ENCODE results near the gene CHID1. TPM values are rescaled to one million over a fixed set of nuclear protein-coding genes. Genes with fewer than 3 reads are reported as not detected.

CHID1 gene
- total and polyA plus RNA-seq, 4 experiments from 2014 or later = 46.9 to 82.3 (median 55.7) TPM

GRCh38 chr11:877565-877964, 33.0 kb downstream of the CHID1 start:
- H3K36me3 Mint-ChIP-seq = peaks cover 22 to 28% of the 10 kb centered on the region in 2 donors
- intact Hi-C loops (cut with micrococcal nuclease) = no loop called here
- Histone ChIP-seq H3K4me1 (ENCODE audit: insufficient read depth, low read length) (no peaks in the 10 kb centered on the region), H3K36me3 (ENCODE audit: insufficient read depth, low read length) (no peaks in the 10 kb centered on the region), H3K27ac (ENCODE audit: low read depth, low read length) (no peak overlapping the region), H3K27me3 (ENCODE audit: insufficient read depth, low read length) (no peaks in the 10 kb centered on the region), H3K9me3 (ENCODE audit: control insufficient read depth in 1 of 2, low read length in 2 of 2) (no peaks in the 10 kb centered on the region), H3K4me3 (ENCODE audit: low read length in 2 of 2) (no peak overlapping the region)
- H3K27ac Mint-ChIP-seq = no peak overlapping the region
- no peaks in the 10 kb centered on the region for H3K9me3 Mint-ChIP-seq
- POLR2A ChIA-PET (ENCODE audit: partially characterized antibody) = no interaction called here
- DNase-seq = no peak
- no peaks in the 10 kb centered on the region for H3K27me3 Mint-ChIP-seq
- peaks cover 0 to 2% (median 0%) of the 10 kb centered on the region in 4 donors for H3K4me1 Mint-ChIP-seq
- H3K4me3 Mint-ChIP-seq = no peak overlapping the region
- CTCF ChIA-PET (ENCODE audit: partially characterized antibody) = no interaction called here

GRCh38 chr11:876545-876944, 34.1 kb downstream of the CHID1 start:
- ChIA-PET CTCF (ENCODE audit: partially characterized antibody) (no interaction called here), POLR2A (ENCODE audit: partially characterized antibody) (interaction anchor here (0.6 kb wide), 1 partner anchor 8 kb away, joined by 3 read pairs; no protein-coding TSS in a partner anchor)
- DNase-seq = no peak
- Mint-ChIP-seq H3K27me3 (no peaks in the 10 kb centered on the region), H3K27ac (no peak overlapping the region), H3K9me3 (no peaks in the 10 kb centered on the region), H3K4me1 (peaks cover 0 to 2% (median 0%) of the 10 kb centered on the region in 4 donors), H3K4me3 (no peak overlapping the region), H3K36me3 (peaks cover 16 to 27% of the 10 kb centered on the region in 2 donors)
- no peak overlapping the region for H3K27ac ChIP-seq (ENCODE audit: low read depth, low read length)
- H3K4me1 ChIP-seq (ENCODE audit: insufficient read depth, low read length) = no peaks in the 10 kb centered on the region
- no peaks in the 10 kb centered on the region for H3K27me3 ChIP-seq (ENCODE audit: insufficient read depth, low read length)
- no peak overlapping the region for H3K4me3 ChIP-seq (ENCODE audit: low read length in 2 of 2)
- H3K9me3 ChIP-seq (ENCODE audit: control insufficient read depth in 1 of 2, low read length in 2 of 2) = no peaks in the 10 kb centered on the region
- intact Hi-C loops (cut with micrococcal nuclease) = no loop called here
- no peaks in the 10 kb centered on the region for H3K36me3 ChIP-seq (ENCODE audit: insufficient read depth, low read length)

- intact Hi-C loops (cut with micrococcal nuclease) = no loop called here
- POLR2A ChIA-PET (ENCODE audit: partially characterized antibody) = no interaction called here
- H3K36me3 ChIP-seq (ENCODE audit: insufficient read depth, low read length) = no peaks in the 10 kb centered on the region
- peaks cover 0 to 2% (median 0%) of the 10 kb centered on the region in 4 donors for H3K4me1 Mint-ChIP-seq
- peak overlapping the region in 1 of 7 donors; percentile 29 for H3K27ac Mint-ChIP-seq
- CTCF ChIA-PET (ENCODE audit: partially characterized antibody) = no interaction called here
- H3K9me3 ChIP-seq (ENCODE audit: control insufficient read depth in 1 of 2, low read length in 2 of 2) = no peaks in the 10 kb centered on the region
- H3K4me1 ChIP-seq (ENCODE audit: insufficient read depth, low read length) = no peaks in the 10 kb centered on the region
- no peaks in the 10 kb centered on the region for H3K27me3 ChIP-seq (ENCODE audit: insufficient read depth, low read length)
- H3K27ac ChIP-seq (ENCODE audit: low read depth, low read length) = no peak overlapping the region
- H3K27me3 Mint-ChIP-seq = no peaks in the 10 kb centered on the region
- peaks cover 16 to 26% of the 10 kb centered on the region in 2 donors for H3K36me3 Mint-ChIP-seq
- H3K4me3 ChIP-seq (ENCODE audit: low read length in 2 of 2) = no peak overlapping the region
- no peaks in the 10 kb centered on the region for H3K9me3 Mint-ChIP-seq
- DNase-seq = no peak
- H3K4me3 Mint-ChIP-seq = no peak overlapping the region
These were observed 34.8 kb downstream of the CHID1 start for GRCh38 chr11:875769-876301.

- no peaks in the 10 kb centered on the region for H3K9me3 ChIP-seq (ENCODE audit: control insufficient read depth in 1 of 2, low read length in 2 of 2)
- Mint-ChIP-seq H3K4me1 (peaks cover 0 to 2% (median 0%) of the 10 kb centered on the region in 4 donors), H3K27ac (no peak overlapping the region), H3K36me3 (peaks cover 16 to 22% of the 10 kb centered on the region in 2 donors), H3K4me3 (no peak overlapping the region), H3K9me3 (no peaks in the 10 kb centered on the region), H3K27me3 (no peaks in the 10 kb centered on the region)
- CTCF ChIA-PET (ENCODE audit: partially characterized antibody) = interaction anchor here (0.6 kb wide), 1 partner anchor 190 kb away, joined by 4 read pairs; no protein-coding TSS in a partner anchor
- POLR2A ChIA-PET (ENCODE audit: partially characterized antibody) = no interaction called here
- intact Hi-C loops (cut with micrococcal nuclease) = no loop called here
- no peaks in the 10 kb centered on the region for H3K4me1 ChIP-seq (ENCODE audit: insufficient read depth, low read length)
- DNase-seq = no peak
- no peak overlapping the region for H3K27ac ChIP-seq (ENCODE audit: low read depth, low read length)
- no peaks in the 10 kb centered on the region for H3K36me3 ChIP-seq (ENCODE audit: insufficient read depth, low read length)
- no peaks in the 10 kb centered on the region for H3K27me3 ChIP-seq (ENCODE audit: insufficient read depth, low read length)
- no peak overlapping the region for H3K4me3 ChIP-seq (ENCODE audit: low read length in 2 of 2)
These were observed 35.4 kb downstream of the CHID1 start for GRCh38 chr11:875203-875602.

- Mint-ChIP-seq H3K4me3 (no peak overlapping the region), H3K36me3 (peaks cover 12 to 18% of the 10 kb centered on the region in 2 donors)
These were observed 36.9 kb downstream of the CHID1 start for GRCh38 chr11:873706-874105.

GRCh38 chr11:872799-873198, 37.8 kb downstream of the CHID1 start:
- Mint-ChIP-seq H3K9me3 (no peaks in the 10 kb centered on the region), H3K4me3 (no peak overlapping the region), H3K27me3 (no peaks in the 10 kb centered on the region), H3K36me3 (peaks cover 12 to 18% of the 10 kb centered on the region in 2 donors), H3K27ac (no peak overlapping the region), H3K4me1 (peaks cover 0 to 2% (median 0%) of the 10 kb centered on the region in 4 donors)
- no peaks in the 10 kb centered on the region for H3K4me1 ChIP-seq (ENCODE audit: insufficient read depth, low read length)
- CTCF ChIA-PET (ENCODE audit: partially characterized antibody) = interaction anchor here (0.5 kb wide), 1 partner anchor 55 kb away, joined by 4 read pairs; no protein-coding TSS in a partner anchor
- intact Hi-C loops (cut with micrococcal nuclease) = no loop called here
- H3K27ac ChIP-seq (ENCODE audit: low read depth, low read length) = no peak overlapping the region
- no peaks in the 10 kb centered on the region for H3K27me3 ChIP-seq (ENCODE audit: insufficient read depth, low read length)
- no peaks in the 10 kb centered on the region for H3K9me3 ChIP-seq (ENCODE audit: control insufficient read depth in 1 of 2, low read length in 2 of 2)
- POLR2A ChIA-PET (ENCODE audit: partially characterized antibody) = no interaction called here
- H3K36me3 ChIP-seq (ENCODE audit: insufficient read depth, low read length) = no peaks in the 10 kb centered on the region
- no peak for DNase-seq
- H3K4me3 ChIP-seq (ENCODE audit: low read length in 2 of 2) = no peak overlapping the region

More at GRCh38 chr11:873706-874105, 36.9 kb downstream of the CHID1 start:
- Mint-ChIP-seq H3K27ac (peak overlapping the region in 1 of 7 donors; percentile 60), H3K4me1 (peaks cover 0 to 2% (median 0%) of the 10 kb centered on the region in 4 donors), H3K27me3 (no peaks in the 10 kb centered on the region), H3K9me3 (no peaks in the 10 kb centered on the region)
- intact Hi-C loops (cut with micrococcal nuclease) = no loop called here
- Histone ChIP-seq H3K36me3 (ENCODE audit: insufficient read depth, low read length) (no peaks in the 10 kb centered on the region), H3K4me1 (ENCODE audit: insufficient read depth, low read length) (no peaks in the 10 kb centered on the region), H3K9me3 (ENCODE audit: control insufficient read depth in 1 of 2, low read length in 2 of 2) (no peaks in the 10 kb centered on the region), H3K27me3 (ENCODE audit: insufficient read depth, low read length) (no peaks in the 10 kb centered on the region), H3K4me3 (ENCODE audit: low read length in 2 of 2) (no peak overlapping the region), H3K27ac (ENCODE audit: low read depth, low read length) (no peak overlapping the region)
- ChIA-PET CTCF (ENCODE audit: partially characterized antibody) (interaction anchor here (0.5 kb wide), 1 partner anchor 54 kb away, joined by 4 read pairs; no protein-coding TSS in a partner anchor), POLR2A (ENCODE audit: partially characterized antibody) (no interaction called here)
- no peak for DNase-seq

- H3K27ac Mint-ChIP-seq = no peak overlapping the region
- POLR2A ChIA-PET (ENCODE audit: partially characterized antibody) = no interaction called here
- peaks cover 12 to 15% of the 10 kb centered on the region in 2 donors for H3K36me3 Mint-ChIP-seq
- H3K4me3 Mint-ChIP-seq = no peak overlapping the region
- no peaks in the 10 kb centered on the region for H3K36me3 ChIP-seq (ENCODE audit: insufficient read depth, low read length)
- H3K4me1 ChIP-seq (ENCODE audit: insufficient read depth, low read length) = no peaks in the 10 kb centered on the region
- DNase-seq = no peak
- no peaks in the 10 kb centered on the region for H3K9me3 ChIP-seq (ENCODE audit: control insufficient read depth in 1 of 2, low read length in 2 of 2)
- no peak overlapping the region for H3K4me3 ChIP-seq (ENCODE audit: low read length in 2 of 2)
- H3K27me3 ChIP-seq (ENCODE audit: insufficient read depth, low read length) = no peaks in the 10 kb centered on the region
- intact Hi-C loops (cut with micrococcal nuclease) = no loop called here
- CTCF ChIA-PET (ENCODE audit: partially characterized antibody) = interaction anchor here (0.6 kb wide), 1 partner anchor 868 kb away, joined by 3 read pairs; no protein-coding TSS in a partner anchor
- H3K27ac ChIP-seq (ENCODE audit: low read depth, low read length) = no peak overlapping the region
- peaks cover 0 to 2% (median 0%) of the 10 kb centered on the region in 4 donors for H3K4me1 Mint-ChIP-seq
- no peaks in the 10 kb centered on the region for H3K9me3 Mint-ChIP-seq
- no peaks in the 10 kb centered on the region for H3K27me3 Mint-ChIP-seq
These were observed 39.1 kb downstream of the CHID1 start for GRCh38 chr11:871472-871871.
